WTC11 (cell line): ENCODE results near the gene YBX2. TPM values are rescaled to one million over a fixed set of nuclear protein-coding genes. Genes with fewer than 3 reads are reported as not detected.

Experiments
- ATAC-seq: fragments of 200-7000 bp; cut with Tn5 transposase; 2 replicates; pipeline ENCODE4 v1.10.0; 2021; ENCODE audit warnings: mild to moderate bottlenecking, moderate library complexity
- CTCF ChIA-PET: fragments of 300-600 bp; sonication (Branson Sonifier 250); formaldehyde crosslinking; loops from one replicate; lab custom pipeline; 2021; ENCODE audit warnings: antibody characterized with exemption; lab: Charles Lee
- POLR2A ChIA-PET: fragments of 350-600 bp; sonication (Branson Sonifier 250); formaldehyde crosslinking; loops from one replicate; lab custom pipeline; 2021; ENCODE audit warnings: antibody characterized with exemption; lab: Charles Lee
- DNase-seq: peaks from one replicate; pipeline ENCODE4 v3.0.0; 2021; ENCODE audit warnings: low spot score
- H3K27ac Mint-ChIP-seq: 2 replicates; pipeline ENCODE4 v1.8.0; 2021; ENCODE audit warnings: mixed read lengths
- H3K27me3 Mint-ChIP-seq: 2 replicates; pipeline ENCODE4 v1.8.0; 2021; ENCODE audit warnings: low read depth, mild to moderate bottlenecking, moderate library complexity, mixed read lengths
- H3K36me3 Mint-ChIP-seq: 2 replicates; pipeline ENCODE4 v1.8.0; 2021; ENCODE audit warnings: mixed read lengths
- H3K4me1 Mint-ChIP-seq: 2 replicates; pipeline ENCODE4 v1.8.0; 2022; ENCODE audit warnings: mixed read lengths
- H3K4me3 Mint-ChIP-seq: 2 replicates; pipeline ENCODE4 v1.8.0; 2021; ENCODE audit warnings: mild to moderate bottlenecking, moderate library complexity, mixed read lengths
- H3K9me3 Mint-ChIP-seq: 2 replicates; pipeline ENCODE4 v1.8.0; 2021; ENCODE audit warnings: mixed read lengths
- CDX4 ChIP-seq: fragments of 250-450 bp; sonication (Bioruptor Pico); IDR thresholded peaks from 2 replicates; pipeline ENCODE4 v1.9.0; 2021; ENCODE audit warnings: moderate library complexity, mild to moderate bottlenecking, inconsistent platforms, borderline replicate concordance
- CREM ChIP-seq: sonication (generic); formaldehyde crosslinking; IDR thresholded peaks from 2 replicates; pipeline ENCODE4 v1.8.1; 2022; ENCODE audit warnings: mild to moderate bottlenecking, missing genetic modification reagents, moderate library complexity
- ELF4 ChIP-seq: sonication (generic); formaldehyde crosslinking; IDR thresholded peaks from 2 replicates; pipeline ENCODE4 v1.8.1; 2022; ENCODE audit warnings: low read depth, mild to moderate bottlenecking, moderate library complexity, missing genetic modification reagents
- ETV6 ChIP-seq: sonication (generic); formaldehyde crosslinking; IDR thresholded peaks from 2 replicates; pipeline ENCODE4 v1.8.1; 2022; ENCODE audit warnings: mild to moderate bottlenecking, missing genetic modification reagents
- GRHL2 ChIP-seq: fragments of 250-450 bp; sonication (Bioruptor Pico); IDR thresholded peaks from 2 replicates; pipeline ENCODE4 v1.8.0; 2022; ENCODE audit warnings: mild to moderate bottlenecking, moderate library complexity; ENCODE audit not compliant: insufficient replicate concordance, severe bottlenecking
- HMGXB4 ChIP-seq: sonication (generic); formaldehyde crosslinking; IDR thresholded peaks from 2 replicates; pipeline ENCODE4 v1.8.1; 2023; ENCODE audit warnings: mild to moderate bottlenecking, moderate library complexity, missing genetic modification reagents
- MLX ChIP-seq: sonication (generic); formaldehyde crosslinking; IDR thresholded peaks from 2 replicates; pipeline ENCODE4 v1.8.1; 2023; ENCODE audit warnings: mild to moderate bottlenecking, missing genetic modification reagents, moderate library complexity
- MXD4 ChIP-seq: fragments of 250-450 bp; sonication (Bioruptor Pico); IDR thresholded peaks from 2 replicates; pipeline ENCODE4 v1.8.0; 2021; ENCODE audit warnings: mild to moderate bottlenecking, moderate library complexity, borderline replicate concordance
- NR2C2 ChIP-seq: sonication (generic); formaldehyde crosslinking; IDR thresholded peaks from 2 replicates; pipeline ENCODE4 v1.8.0; 2022; ENCODE audit warnings: mild to moderate bottlenecking, missing genetic modification reagents
- SMAD4 ChIP-seq: sonication (generic); formaldehyde crosslinking; IDR thresholded peaks from 2 replicates; pipeline ENCODE4 v1.8.0; 2022; ENCODE audit warnings: mild to moderate bottlenecking, missing genetic modification reagents
- TEAD1 ChIP-seq: sonication (generic); formaldehyde crosslinking; IDR thresholded peaks from 2 replicates; pipeline ENCODE4 v1.8.0; 2022; ENCODE audit warnings: mild to moderate bottlenecking, missing genetic modification reagents
- ZNF219 ChIP-seq: sonication (generic); formaldehyde crosslinking; IDR thresholded peaks from 2 replicates; pipeline ENCODE4 v1.8.0; 2023; ENCODE audit warnings: missing genetic modification reagents, mild to moderate bottlenecking, borderline replicate concordance
- ZNF263 ChIP-seq: sonication (generic); formaldehyde crosslinking; IDR thresholded peaks from 2 replicates; pipeline ENCODE4 v1.8.1; 2022; ENCODE audit warnings: low read depth, mild to moderate bottlenecking, moderate library complexity, missing genetic modification reagents
- ZNF512 ChIP-seq: sonication (generic); formaldehyde crosslinking; IDR thresholded peaks from 2 replicates; pipeline ENCODE4 v1.8.1; 2022; ENCODE audit warnings: missing genetic modification reagents, borderline replicate concordance
- total RNA-seq: library from RNA; stranded (reverse); gene quantifications from 3 replicates; pipeline ENCODE4 v1.2.3, GENCODE V29; 2021
- TF ChIP-seq, protein P1 (sequence below): sonication (generic); formaldehyde crosslinking; IDR thresholded peaks from 2 replicates; pipeline ENCODE4 v1.8.0; 2022; ENCODE audit warnings: mild to moderate bottlenecking, missing genetic modification reagents
- TF ChIP-seq, protein P2 (sequence below): fragments of 250-450 bp; sonication (Bioruptor Pico); IDR thresholded peaks from 2 replicates; pipeline ENCODE4 v1.8.0; 2021; ENCODE audit warnings: mild to moderate bottlenecking
- TF ChIP-seq, protein P3 (sequence below): sonication (generic); formaldehyde crosslinking; IDR thresholded peaks from 2 replicates; pipeline ENCODE4 v1.8.0; 2023; ENCODE audit warnings: missing genetic modification reagents, mild to moderate bottlenecking, borderline replicate concordance
- TF ChIP-seq, protein P4 (sequence below): sonication (generic); formaldehyde crosslinking; IDR thresholded peaks from 2 replicates; pipeline ENCODE4 v1.8.0; 2022; ENCODE audit warnings: mild to moderate bottlenecking, missing genetic modification reagents
- TF ChIP-seq, protein P5 (sequence below): sonication (generic); formaldehyde crosslinking; IDR thresholded peaks from 2 replicates; pipeline ENCODE4 v1.8.0; 2023; ENCODE audit warnings: mild to moderate bottlenecking, missing genetic modification reagents

The YBX2 gene
- total RNA-seq, 1 experiment from 2014 or later = 26.8 TPM

- POLR2A ChIA-PET = interaction anchor here (0.6 to 3.9 kb wide), 5 partner anchors 15 to 245 kb away, joined by 3 to 21 read pairs (median 4); partner anchors contain the start of genes ACADVL, ACAP1, DLG4 and NEURL4
- TF ChIP-seq SMAD4 = no peak
- TF ChIP-seq ZNF263 (CRISPR knock-in tag) = no peak
- TF ChIP-seq, protein P1, sequence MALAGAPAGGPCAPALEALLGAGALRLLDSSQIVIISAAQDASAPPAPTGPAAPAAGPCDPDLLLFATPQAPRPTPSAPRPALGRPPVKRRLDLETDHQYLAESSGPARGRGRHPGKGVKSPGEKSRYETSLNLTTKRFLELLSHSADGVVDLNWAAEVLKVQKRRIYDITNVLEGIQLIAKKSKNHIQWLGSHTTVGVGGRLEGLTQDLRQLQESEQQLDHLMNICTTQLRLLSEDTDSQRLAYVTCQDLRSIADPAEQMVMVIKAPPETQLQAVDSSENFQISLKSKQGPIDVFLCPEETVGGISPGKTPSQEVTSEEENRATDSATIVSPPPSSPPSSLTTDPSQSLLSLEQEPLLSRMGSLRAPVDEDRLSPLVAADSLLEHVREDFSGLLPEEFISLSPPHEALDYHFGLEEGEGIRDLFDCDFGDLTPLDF (CRISPR knock-in tag) = no peak
- no peak for TF ChIP-seq TEAD1 (CRISPR knock-in tag)
- TF ChIP-seq ETV6 (CRISPR knock-in tag) = peak; percentile 48; the same call in 1 of the 2 replicates
- TF ChIP-seq GRHL2 = no peak
- TF ChIP-seq ZNF512 = no peak
- TF ChIP-seq, protein P2, sequence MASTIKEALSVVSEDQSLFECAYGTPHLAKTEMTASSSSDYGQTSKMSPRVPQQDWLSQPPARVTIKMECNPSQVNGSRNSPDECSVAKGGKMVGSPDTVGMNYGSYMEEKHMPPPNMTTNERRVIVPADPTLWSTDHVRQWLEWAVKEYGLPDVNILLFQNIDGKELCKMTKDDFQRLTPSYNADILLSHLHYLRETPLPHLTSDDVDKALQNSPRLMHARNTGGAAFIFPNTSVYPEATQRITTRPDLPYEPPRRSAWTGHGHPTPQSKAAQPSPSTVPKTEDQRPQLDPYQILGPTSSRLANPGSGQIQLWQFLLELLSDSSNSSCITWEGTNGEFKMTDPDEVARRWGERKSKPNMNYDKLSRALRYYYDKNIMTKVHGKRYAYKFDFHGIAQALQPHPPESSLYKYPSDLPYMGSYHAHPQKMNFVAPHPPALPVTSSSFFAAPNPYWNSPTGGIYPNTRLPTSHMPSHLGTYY (CRISPR knock-in tag) = no peak
- no peak for TF ChIP-seq MXD4 (CRISPR knock-in tag)
- no peak for TF ChIP-seq ZNF219 (CRISPR knock-in tag)
- no peak for TF ChIP-seq CDX4 (CRISPR knock-in tag)
- peak; percentile 78; the same call in 1 of the 2 replicates for TF ChIP-seq HMGXB4 (CRISPR knock-in tag)
- TF ChIP-seq, protein P3, sequence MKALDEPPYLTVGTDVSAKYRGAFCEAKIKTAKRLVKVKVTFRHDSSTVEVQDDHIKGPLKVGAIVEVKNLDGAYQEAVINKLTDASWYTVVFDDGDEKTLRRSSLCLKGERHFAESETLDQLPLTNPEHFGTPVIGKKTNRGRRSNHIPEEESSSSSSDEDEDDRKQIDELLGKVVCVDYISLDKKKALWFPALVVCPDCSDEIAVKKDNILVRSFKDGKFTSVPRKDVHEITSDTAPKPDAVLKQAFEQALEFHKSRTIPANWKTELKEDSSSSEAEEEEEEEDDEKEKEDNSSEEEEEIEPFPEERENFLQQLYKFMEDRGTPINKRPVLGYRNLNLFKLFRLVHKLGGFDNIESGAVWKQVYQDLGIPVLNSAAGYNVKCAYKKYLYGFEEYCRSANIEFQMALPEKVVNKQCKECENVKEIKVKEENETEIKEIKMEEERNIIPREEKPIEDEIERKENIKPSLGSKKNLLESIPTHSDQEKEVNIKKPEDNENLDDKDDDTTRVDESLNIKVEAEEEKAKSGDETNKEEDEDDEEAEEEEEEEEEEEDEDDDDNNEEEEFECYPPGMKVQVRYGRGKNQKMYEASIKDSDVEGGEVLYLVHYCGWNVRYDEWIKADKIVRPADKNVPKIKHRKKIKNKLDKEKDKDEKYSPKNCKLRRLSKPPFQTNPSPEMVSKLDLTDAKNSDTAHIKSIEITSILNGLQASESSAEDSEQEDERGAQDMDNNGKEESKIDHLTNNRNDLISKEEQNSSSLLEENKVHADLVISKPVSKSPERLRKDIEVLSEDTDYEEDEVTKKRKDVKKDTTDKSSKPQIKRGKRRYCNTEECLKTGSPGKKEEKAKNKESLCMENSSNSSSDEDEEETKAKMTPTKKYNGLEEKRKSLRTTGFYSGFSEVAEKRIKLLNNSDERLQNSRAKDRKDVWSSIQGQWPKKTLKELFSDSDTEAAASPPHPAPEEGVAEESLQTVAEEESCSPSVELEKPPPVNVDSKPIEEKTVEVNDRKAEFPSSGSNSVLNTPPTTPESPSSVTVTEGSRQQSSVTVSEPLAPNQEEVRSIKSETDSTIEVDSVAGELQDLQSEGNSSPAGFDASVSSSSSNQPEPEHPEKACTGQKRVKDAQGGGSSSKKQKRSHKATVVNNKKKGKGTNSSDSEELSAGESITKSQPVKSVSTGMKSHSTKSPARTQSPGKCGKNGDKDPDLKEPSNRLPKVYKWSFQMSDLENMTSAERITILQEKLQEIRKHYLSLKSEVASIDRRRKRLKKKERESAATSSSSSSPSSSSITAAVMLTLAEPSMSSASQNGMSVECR (CRISPR knock-in tag) = 0 out of 2 replicates have a peak, but pooled peaks have one; percentile 81
- no peak for TF ChIP-seq MLX (CRISPR knock-in tag)
- TF ChIP-seq, protein P4, sequence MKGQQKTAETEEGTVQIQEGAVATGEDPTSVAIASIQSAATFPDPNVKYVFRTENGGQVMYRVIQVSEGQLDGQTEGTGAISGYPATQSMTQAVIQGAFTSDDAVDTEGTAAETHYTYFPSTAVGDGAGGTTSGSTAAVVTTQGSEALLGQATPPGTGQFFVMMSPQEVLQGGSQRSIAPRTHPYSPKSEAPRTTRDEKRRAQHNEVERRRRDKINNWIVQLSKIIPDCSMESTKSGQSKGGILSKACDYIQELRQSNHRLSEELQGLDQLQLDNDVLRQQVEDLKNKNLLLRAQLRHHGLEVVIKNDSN (CRISPR knock-in tag) = peak; percentile 45; the same call in 1 of the 2 replicates
- TF ChIP-seq NR2C2 (CRISPR knock-in tag) = peak; percentile 99
- TF ChIP-seq, protein P5, sequence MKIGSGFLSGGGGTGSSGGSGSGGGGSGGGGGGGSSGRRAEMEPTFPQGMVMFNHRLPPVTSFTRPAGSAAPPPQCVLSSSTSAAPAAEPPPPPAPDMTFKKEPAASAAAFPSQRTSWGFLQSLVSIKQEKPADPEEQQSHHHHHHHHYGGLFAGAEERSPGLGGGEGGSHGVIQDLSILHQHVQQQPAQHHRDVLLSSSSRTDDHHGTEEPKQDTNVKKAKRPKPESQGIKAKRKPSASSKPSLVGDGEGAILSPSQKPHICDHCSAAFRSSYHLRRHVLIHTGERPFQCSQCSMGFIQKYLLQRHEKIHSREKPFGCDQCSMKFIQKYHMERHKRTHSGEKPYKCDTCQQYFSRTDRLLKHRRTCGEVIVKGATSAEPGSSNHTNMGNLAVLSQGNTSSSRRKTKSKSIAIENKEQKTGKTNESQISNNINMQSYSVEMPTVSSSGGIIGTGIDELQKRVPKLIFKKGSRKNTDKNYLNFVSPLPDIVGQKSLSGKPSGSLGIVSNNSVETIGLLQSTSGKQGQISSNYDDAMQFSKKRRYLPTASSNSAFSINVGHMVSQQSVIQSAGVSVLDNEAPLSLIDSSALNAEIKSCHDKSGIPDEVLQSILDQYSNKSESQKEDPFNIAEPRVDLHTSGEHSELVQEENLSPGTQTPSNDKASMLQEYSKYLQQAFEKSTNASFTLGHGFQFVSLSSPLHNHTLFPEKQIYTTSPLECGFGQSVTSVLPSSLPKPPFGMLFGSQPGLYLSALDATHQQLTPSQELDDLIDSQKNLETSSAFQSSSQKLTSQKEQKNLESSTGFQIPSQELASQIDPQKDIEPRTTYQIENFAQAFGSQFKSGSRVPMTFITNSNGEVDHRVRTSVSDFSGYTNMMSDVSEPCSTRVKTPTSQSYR (CRISPR knock-in tag) = no peak
- TF ChIP-seq CREM (CRISPR knock-in tag) = peak; percentile 98
- no peak for TF ChIP-seq ELF4 (CRISPR knock-in tag)
Measured at GRCh38 chr17:7314719-7315569, 20.5 kb upstream of the YBX2 start, which contains the start of gene GPS2. Gene GPS2, minus strand, starts transcription at chr17:7315360. Its CDS starts 308 bp downstream, at chr17:7315052.

More at GRCh38 chr17:7314719-7315569, 20.5 kb upstream of the YBX2 start, which contains the start of gene GPS2:
- no peaks in the 10 kb centered on the region for H3K27me3 Mint-ChIP-seq
- H3K4me1 Mint-ChIP-seq = peaks cover 30% of the 10 kb centered on the region
- CTCF ChIA-PET = interaction anchor here (0.8 to 3.3 kb wide), 7 partner anchors 15 to 274 kb away, joined by 3 to 19 read pairs (median 6); partner anchors contain the start of genes NEURL4 and SLC2A4
- H3K27ac Mint-ChIP-seq = peak within 1 kb of the TSS; percentile 95
- H3K9me3 Mint-ChIP-seq = no peaks in the 10 kb centered on the region
- peak within 1 kb of the TSS; percentile 75 for H3K4me3 Mint-ChIP-seq
- peak; percentile 55 for ATAC-seq
- DNase-seq = peak; percentile 92
- H3K36me3 Mint-ChIP-seq = peaks cover 50% of the 10 kb centered on the region
